HG02623 (cell line): Measurements from ENCODE around the gene CFAP54.

Experiments
- ATAC-seq: cut with Tn5 transposase; IDR thresholded peaks from one replicate; pipeline ENCODE4 v1.9.1; 2021; ENCODE audit warnings: moderate library complexity; ENCODE audit not compliant: unreplicated experiment

CFAP54 gene

GRCh38 chr12:96881608-96882007 lies 392.2 kb downstream of the CFAP54 start:
- ATAC-seq: no peak

DNA sequence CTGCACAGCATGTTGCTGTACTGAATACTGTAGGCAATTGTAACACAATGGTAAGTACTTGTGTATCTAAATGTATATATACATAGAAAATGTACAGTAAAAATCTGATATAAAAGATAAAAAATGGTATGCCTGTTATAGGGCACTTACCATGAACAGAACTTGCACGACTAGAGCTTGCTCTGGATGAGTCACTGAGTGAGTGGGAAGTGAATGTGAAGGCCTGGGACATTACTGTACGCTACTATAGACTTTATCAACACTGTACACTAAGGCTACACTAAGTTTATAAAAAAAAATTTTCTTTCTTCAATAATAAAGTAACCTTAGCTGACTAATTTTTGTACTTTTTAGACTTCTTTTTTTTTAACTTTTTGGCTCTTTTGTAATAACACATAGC lies 393.5 kb downstream of the CFAP54 start:
- no peak for ATAC-seq

DNA sequence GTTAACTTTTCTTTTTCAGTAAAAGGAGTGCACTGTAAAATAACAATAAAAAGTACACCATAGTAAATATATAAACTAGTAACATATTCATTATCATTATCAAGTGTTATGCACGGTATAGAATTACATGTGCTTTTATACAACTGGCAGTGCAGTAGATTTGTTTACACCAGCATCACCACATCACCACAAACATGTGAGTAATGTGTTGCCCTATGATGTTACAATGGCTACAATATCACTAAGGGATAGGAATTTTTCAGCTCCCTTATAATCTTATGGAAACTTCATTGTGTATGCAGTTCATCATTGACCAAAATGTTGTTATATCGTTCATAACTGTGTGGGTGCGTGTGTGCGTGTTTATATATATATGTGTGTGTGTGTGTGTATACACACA lies 394.2 kb downstream of the CFAP54 start:
- ATAC-seq: no peak

- no peak for ATAC-seq
These were observed 397.8 kb downstream of the CFAP54 start for GRCh38 chr12:96886998-96887677.

GRCh38 chr12:96889273-96889933 lies 400.0 kb downstream of the CFAP54 start:
- ATAC-seq: no peak

DNA sequence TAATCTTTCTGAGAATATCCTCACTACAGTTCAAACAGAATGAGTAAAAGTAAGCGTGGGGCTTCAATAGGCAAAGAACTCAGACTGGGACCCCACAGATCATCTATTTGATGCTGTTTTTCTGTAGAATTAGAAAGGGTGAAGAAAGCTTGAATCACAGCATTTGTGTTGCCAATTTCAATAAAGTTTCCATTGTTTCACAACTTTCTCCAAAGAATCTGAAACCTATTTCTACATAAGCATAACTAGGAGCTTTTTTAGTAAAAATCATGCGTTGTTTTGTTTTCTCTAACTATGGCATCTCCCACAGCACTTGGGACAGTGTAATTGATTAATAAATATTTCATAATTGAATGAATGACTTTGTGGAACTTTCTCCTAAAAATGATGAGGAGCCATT lies 401.0 kb downstream of the CFAP54 start:
- no peak for ATAC-seq

- ATAC-seq: no peak
These were observed 402.7 kb downstream of the CFAP54 start for GRCh38 chr12:96892104-96892503.

DNA sequence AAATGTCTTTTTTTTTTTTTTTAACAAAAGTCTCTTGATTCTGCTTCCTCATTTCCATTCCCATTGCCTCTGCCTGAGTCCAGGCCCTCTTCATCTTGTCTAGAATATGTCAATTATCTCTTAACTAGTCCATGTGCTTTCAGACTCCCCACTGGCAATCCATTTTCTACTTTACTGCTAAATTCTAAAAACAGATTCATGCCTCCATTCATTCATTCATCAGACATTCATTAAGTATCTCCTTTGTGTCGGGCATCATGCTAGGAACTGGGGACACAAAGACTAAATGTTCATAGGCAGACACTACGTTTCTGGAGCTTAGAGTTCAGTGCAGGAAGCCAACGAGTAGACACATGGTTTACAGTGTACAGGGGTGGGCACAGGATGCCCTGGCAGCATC lies 408.0 kb downstream of the CFAP54 start:
- no peak for ATAC-seq

GRCh38 chr12:96901175-96901574 lies 411.8 kb downstream of the CFAP54 start:
- no peak for ATAC-seq

DNA sequence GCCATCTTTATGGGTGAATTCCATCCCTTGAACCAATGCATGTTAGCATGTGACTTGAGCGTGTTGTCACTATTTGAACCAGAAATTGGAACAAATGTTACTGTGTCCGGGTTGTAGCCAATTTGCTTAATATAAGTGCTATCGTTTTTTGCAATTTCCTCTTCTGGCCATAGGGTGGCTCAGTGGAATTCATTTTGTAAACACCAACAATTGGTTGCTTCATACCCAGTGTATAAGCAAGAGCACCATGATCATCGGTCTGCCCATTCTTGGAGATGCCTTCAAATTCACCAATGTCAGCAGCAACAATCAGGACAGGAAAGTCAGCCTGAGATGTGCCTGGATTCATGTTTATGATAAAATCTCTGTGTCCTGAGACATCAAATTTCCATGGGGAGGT lies 412.7 kb downstream of the CFAP54 start:
- ATAC-seq: no peak

DNA sequence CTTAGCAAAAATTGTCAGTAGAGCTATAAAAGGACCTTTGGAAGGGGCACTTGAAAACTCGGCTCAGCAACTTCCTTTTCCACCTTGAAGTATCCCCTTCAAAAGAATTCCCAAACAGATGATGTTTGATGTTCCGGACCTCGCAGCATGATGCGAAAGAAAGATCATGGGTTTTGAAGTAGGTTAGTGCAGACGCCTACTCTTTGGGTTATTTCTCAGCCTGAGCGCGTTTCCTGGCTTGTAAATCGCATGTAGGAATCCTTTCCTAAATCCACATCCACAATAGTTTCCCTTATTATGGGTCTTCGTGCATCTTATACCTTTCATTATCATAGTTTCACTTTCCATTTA lies 417.1 kb downstream of the CFAP54 start:
- ATAC-seq: no peak

- ATAC-seq: peak; percentile 93
These were observed 417.7 kb downstream of the CFAP54 start, which contains the start of gene NEDD1 for GRCh38 chr12:96906849-96907670. TSS of gene NEDD1 (plus strand) at chr12:96907257. CDS start at chr12:96909760, 2,503 bp downstream.

DNA sequence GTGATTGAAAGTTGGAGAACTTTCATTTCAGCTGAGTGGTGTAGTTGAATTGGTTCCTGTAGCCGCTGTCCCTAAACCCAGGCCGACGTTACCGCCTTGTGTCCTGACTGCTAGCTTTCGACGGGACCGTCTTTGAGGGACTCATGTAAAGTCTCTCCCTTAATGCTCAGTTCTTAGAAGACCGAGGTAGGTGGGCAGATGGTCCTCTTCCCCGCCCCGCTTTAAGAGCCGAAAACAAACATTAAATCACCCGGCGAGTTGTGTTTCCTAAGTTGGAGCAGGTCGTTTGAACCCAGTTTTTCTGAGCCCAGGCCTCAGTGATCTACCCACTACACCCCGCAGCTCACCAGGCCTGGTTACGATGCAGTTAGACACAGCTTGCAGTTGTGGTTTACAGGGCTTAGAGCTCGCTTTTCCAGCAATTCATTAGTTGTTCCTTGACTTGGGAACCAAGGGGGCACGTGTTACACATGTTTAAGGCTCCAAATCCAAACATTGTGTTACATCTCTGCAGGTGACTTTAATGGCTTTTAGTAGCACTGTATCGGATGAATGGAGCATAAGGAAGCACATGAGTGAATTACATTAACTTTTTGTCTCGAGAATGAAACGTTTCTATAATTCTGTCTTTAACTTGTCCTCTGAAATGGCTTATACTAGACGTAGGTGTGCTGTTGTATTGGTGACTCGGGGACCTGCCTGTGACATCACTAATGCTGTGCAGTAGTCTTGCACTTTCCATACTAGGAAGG lies 418.5 kb downstream of the CFAP54 start:
- ATAC-seq: peak; percentile 25

DNA sequence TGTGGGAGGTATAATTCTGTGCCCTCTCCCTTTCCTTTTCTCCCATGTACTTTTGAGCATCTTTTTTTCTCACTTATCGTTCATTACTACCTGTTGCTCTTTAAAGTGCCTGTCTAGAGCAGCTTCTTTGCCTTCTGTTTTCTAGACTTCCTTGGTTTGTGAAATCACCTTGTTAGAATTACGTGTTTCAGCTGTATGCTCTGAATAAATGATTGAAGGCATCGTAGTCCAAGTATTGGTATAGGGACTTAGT lies 419.0 kb downstream of the CFAP54 start:
- no peak for ATAC-seq

DNA sequence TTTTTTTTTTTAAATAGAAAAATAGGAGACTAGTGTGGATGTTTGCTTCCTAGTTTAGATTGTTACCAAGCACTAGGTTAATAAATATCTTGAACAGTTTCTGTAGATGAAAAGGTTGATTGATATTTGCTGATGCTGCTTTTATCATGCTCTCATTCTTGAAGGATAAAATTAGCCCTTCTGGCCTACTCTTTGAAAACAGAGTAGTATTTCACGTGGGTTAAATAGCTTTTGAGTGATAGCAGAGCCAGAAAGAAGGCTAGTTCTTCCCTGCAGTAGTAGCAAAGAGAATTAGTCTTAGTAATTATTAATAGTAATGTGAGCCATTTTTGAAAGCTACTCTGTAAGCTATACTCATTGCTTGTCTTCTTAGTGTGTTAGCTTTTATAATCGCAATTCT lies 422.9 kb downstream of the CFAP54 start:
- ATAC-seq: no peak

DNA sequence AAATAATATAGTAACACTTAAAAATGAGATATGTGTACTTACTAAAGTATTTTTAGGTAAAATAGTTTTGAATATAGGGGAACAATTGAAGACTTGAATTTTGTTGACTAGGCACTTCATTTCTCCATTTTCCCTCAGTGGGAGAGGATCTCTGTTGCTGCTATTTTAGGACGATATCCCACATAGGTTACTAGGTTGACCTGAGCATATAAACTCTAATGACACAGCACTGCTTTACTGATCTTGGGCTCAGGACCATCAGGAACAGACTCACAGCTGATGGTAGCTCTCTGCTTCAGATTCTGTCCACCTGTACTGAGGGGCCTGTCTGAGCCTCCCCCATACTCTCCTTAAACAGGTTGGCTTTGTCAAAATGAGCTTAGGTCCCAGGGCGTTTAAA lies 423.6 kb downstream of the CFAP54 start:
- ATAC-seq: no peak

- ATAC-seq: no peak
These were observed 430.3 kb downstream of the CFAP54 start for GRCh38 chr12:96919510-96920210.
